ENCODE results near the gene SLAMF9.

Gene SLAMF9

DNA sequence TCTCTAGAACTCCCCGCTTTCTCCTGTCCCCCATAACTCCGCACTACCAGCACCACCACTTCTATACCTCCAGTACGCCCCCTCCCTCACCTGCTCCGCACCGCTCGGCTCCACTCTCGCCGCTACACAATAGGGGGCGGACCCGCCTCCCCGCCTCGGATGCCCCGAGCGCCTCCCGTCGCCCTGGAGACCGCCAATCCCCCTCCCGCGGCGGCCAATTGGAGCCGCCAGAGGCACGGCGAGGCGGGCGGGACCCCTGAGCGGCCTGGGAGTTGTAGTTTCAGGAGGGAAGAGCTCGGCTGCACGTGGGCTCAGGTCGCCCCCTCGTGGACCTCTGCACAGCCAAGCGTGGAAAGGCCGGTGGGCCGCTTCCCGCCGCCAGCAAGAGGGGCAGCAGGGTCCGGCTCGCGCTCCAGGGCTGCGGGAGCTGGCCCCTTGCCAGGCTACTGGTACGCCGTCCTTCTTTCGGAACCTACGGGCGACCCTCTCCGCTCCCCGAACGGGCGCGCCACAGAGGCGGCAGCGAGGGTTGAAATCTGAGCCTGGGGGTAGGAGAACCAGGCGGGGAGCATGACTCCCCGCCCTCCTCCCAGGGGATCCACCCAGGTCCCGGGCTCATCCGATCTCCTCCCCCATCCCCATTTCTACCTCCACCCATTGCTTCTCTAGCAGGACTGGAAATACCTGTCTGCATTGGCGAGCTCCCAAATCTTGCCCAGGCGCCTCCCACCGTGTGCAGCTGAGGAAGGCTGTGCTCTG is 8.4 kb downstream of the SLAMF9 start, which contains the start of gene IGSF9:
Gene IGSF9, minus strand, starts transcription at position 131 of the 759 bp plus-strand sequence. CDS start 2,159 bp downstream, outside the sequence.
- no peak for FAIRE-seq

GRCh38 chr1:159944623-159945455 is 9.2 kb downstream of the SLAMF9 start:
- FAIRE-seq: no peak

DNA sequence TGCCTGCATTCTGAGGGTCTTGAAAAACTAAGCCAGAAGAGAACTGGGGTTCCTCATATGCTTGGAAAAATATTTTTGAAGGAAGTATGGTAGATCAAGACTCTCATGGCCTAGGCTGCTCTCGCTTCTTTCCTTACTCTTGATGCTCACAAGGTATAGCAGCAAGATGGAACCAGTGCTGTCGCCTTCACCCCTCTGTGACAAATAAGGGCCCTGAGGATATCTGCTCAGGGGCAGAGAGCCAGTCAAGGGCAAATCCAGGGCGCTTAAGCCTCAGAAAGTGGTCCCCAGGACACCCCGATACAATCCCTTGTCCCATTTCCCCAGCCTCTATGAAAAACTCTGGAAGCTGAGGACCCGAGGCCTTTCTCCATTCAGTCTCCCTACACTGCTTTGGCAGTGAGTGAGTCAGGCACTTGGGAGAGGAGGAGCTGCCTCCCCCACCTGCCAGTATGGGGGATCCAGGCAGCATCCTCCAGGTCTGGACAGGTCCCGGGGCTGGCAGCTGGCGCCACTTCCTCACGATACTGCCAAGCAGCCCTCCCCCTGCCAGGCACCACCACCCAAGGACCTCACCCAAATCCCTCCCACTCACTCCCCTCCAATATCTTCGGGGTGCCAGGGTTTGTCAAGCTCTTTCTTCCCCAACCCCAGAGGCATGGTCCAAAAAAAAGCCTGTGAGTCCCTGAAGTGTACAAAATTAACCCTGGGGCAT is 10.0 kb downstream of the SLAMF9 start:
- no peak for FAIRE-seq

DNA sequence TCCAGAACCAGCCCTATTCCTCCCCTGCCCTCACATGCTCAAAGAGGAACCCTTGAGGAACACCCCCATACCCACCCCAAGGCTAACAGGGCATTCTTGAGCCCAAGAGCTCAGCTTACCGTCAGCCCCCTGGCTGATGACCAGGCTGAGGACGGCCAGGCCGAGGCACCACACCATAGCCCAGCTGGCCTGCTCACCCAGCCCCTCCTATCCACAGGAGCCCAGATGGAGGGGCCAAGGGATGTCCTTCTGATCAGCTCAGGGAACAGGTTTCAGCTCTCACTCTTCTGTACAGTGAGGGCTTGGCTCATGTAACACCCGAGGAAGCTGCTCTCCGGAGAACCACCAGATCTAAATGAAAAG is 10.8 kb downstream of the SLAMF9 start:
- no peak for FAIRE-seq

DNA sequence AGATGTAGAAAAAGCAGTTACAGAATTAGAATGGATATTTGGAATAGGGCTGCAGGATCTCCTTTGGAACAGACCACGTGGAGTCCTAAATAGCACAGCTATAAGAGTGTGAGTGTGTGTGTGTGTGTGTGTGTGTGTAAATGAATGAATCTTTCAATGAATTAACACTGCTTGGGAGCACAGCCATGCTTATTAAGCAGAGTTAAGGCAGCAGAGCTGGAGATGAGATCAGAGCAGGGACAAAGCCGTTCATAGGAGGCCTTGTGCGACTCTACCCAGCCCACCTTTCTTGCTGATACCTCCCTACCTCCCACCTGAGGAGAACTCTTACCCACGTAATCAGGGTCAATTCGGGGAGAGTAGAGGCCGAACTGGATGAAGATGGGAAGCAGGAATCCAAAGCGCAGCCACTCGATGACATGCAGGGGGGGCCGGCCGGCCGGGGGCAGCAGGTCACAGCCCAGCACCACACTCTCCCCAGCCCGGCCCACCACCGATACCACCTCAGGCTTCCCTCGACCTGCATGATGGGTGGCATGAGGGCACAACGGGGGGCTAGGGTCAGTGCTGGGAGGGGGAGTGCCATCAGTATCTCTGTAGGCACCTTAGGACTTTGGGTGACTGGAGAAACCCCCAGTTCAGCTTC is 11.3 kb downstream of the SLAMF9 start:
- FAIRE-seq: no peak

DNA sequence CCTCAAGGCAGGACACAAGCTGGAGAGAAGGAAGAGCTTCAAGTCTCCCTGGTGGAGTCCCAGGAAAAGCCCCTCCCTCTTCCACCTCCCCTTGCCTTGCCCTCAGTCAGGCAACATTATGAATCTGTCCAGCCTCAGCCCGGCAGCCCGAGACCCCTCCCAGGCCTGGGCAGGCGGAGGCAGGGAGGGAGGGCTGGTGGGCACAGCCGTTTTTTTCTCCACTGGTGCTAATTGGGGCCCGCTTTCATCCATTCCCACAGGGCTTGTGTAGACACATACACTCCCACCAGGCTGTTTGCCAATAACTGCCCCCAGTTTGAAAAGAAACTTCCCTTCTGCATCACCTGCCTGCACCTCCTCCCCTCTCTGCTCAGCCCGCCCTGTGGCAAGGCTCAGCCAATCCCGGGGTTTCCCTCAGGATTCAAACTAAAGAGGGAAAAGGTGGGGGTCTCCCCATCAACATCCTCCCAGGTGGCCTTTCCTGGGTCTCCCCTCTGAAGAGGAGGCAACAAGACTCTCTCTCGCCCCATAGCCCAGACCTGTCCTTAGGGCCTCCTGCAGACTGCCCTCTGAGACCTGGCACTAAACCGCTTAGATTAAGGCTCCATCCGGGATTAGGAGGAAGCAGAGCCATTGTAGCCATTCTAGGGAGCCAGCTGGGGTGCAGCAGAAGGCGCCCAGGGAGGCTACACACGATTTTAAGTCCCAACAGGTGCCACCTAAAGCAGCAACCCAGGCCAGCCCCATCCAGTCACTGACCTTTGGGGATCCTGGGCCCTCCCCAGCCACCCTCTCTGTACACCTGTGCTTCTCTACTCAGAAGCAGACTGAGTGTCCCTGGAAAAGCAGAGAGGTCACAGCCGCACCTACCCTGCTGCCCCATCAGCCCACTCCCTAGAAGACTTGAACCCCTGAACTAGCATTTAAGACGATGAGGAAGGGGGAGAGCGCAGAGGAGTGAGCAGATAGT is 12.2 kb downstream of the SLAMF9 start:
- FAIRE-seq: no peak

DNA sequence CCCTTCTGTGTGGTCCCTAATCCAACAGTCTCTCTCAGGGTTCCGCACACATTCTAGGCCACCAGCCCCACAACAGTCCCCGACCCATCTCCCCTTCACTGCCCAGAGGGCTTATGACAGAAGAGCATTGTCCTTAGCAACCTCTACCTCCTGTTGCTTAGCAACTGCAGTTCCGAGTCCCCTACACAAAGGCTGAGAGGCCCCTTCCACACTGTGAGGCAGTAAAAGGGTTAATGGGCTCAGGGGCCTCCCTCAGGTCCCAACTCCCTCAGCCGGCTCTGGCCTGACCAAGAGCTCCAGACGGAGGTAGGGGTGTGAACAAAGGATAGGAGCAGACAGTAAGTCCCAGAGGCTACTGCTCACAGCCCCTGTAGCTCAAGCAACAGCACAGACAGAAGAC is 12.9 kb downstream of the SLAMF9 start:
- no peak for FAIRE-seq

GRCh38 chr1:159940006-159940620 is 13.9 kb downstream of the SLAMF9 start:
- FAIRE-seq: no peak

DNA sequence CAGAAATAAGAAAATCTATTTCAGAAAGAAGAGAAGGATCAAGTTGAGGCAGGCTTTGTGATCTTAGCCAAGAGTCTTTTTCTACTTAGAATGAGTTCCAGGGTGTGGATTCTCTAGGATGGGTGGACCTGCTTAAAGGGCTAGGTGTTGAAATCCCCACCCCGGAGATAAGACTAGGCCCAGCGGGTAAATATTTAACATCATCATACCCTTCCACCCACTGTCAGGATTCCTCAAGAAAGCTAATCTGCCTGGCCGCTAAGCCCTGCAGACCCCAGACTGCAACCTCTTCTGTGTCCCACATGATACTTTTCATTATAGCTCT is 14.4 kb downstream of the SLAMF9 start:
- FAIRE-seq: no peak

GRCh38 chr1:159938905-159939677 is 14.9 kb downstream of the SLAMF9 start:
- no peak for FAIRE-seq

GRCh38 chr1:159938211-159938852 is 15.7 kb downstream of the SLAMF9 start:
- FAIRE-seq: no peak

DNA sequence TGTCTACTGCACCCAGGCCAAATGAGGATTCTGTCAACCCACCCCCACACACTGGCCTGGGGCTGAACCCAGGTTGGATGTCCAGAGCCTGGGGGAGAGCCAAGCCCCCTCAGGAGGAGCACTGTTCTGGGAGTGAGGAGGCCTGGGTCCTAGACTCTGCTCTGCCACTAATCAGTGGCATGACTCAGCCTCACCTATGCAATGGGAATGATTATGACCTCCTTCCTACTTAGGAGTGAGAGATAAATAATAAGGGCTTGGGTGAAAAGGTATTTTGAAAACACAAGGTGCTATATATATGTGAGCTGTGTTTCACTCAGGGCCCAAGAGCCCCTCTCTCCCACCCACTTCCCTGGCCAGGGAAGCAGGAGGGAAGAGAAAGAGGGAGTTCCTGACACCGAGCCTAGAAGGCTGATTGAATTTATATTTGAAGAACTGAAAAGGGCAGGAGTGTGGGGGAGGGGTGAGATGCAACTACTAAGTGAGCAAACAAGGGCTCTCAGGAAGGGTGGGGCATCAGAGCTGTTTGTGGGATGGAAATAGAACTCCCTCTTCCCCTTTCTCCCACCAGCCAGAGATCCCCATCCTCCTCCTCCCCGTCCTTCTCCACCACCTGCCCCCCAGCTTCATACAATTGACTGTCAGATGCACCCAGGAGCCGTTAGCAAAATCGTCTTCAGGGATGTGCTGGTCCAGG is 16.8 kb downstream of the SLAMF9 start:
- no peak for FAIRE-seq

DNA sequence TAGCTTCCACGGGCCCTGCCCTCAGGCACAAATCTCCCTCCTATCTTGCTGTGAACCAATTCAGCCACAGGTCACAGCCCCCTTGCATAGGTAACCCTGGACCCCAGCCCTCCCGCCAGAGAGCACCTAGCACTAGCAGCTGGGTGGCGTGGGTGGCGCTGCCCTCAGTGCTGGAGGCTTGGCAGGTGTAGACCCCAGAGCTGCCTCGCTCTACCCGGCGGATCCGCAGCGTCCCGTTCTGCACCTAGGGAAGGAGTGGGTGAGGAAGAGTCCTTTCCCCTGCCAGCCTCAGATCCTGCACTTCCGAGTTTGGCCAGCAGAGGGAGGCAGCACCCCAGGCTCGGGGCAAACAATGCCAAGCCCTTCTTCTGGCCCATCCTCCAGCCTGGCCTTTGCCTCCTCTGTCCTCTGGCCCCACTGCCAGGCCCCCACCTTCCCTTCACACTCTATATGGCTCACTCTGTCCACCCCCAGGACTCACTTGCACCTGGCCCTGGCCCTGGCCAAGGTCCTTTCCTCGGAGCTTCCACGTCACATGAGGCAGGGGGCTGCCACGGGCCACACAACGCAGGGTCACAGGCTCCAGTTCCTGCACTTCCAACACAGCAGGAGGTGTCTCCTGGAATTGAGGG is 17.6 kb downstream of the SLAMF9 start:
- FAIRE-seq: no peak

DNA sequence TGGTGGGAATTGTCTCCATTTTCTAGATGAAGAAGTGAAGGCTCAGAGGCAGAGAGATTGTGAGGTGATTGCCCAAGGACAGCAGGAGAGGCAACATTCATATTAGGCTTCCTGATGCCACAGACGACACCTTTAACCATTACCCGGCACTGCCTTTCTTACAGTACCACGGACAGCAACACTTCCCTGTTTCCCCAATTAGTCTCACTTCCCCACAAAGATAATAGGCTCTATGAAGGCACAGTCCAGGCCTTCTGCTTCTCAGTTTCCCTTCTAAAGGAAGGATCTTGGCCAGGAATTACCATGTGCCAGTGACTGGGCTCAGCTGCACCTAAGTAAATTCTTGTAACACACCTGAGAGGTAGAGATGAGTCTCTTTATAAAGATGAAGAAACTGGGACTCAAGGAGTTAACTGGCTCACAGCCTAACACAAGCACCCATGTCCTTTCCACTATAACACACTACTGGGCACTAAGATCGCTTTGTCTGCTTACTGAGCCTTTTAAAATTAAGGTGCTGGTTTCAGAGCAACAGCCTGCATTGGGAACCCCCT is 18.2 kb downstream of the SLAMF9 start:
- no peak for FAIRE-seq

DNA sequence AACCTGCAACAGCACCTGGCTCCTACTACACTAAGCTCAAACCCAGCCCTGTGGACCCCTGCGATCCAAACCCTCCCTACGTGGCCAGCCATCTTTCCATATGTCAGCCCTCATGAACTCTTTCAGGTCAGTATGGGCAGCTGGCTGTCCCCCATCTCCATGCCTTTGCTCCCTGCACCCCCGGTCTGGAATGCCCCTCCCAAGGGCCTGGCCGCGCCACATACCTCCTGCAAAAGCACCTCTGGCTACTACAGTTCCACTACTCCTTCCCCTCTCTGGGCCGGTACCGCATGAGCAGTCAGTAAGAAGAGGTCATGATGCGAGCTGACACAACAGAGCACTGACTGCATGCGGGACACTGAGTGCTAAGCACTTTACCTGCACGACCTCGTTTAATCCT is 18.7 kb downstream of the SLAMF9 start:
- no peak for FAIRE-seq

GRCh38 chr1:159934136-159935039 is 19.6 kb downstream of the SLAMF9 start:
- no peak for FAIRE-seq

GRCh38 chr1:159933347-159933746 is 20.7 kb downstream of the SLAMF9 start:
- FAIRE-seq: no peak

Measured in colon (tissue), 2 donors.